CD4-positive, alpha-beta T cell treated with Interleukin-1 beta for 1 hour (primary cell): Measurements from ENCODE around the gene COL7A1.

Experiments used
- DNase-seq, 2 donors: peaks; one replicate each; pipeline ENCODE4 v3.0.0-alpha.2; 2020 to 2022

Gene COL7A1

GRCh38 chr3:48617559-48617958, 22.4 kb upstream of the COL7A1 start:
- DNase-seq, result no peak

- no peak for DNase-seq
Observed at GRCh38 chr3:48614044-48614443, 18.9 kb upstream of the COL7A1 start.

GRCh38 chr3:48612309-48612708, 17.2 kb upstream of the COL7A1 start:
- no peak for DNase-seq

- DNase-seq, result peak; percentile 94 to 95
Observed at GRCh38 chr3:48609088-48610005, 14.2 kb upstream of the COL7A1 start, which contains the start of gene UQCRC1. Gene UQCRC1 (minus strand): TSS chr3:48609646. CDS start chr3:48609620, 26 bp downstream.

- DNase-seq, result no peak
Observed at GRCh38 chr3:48607519-48607918, 12.4 kb upstream of the COL7A1 start.

GRCh38 chr3:48601622-48601994, 6.5 kb upstream of the COL7A1 start:
- DNase-seq, result no peak

GRCh38 chr3:48600711-48601621, 5.8 kb upstream of the COL7A1 start:
- no peak for DNase-seq

GRCh38 chr3:48599509-48600285, 4.6 kb upstream of the COL7A1 start:
- DNase-seq, result no peak

GRCh38 chr3:48599077-48599501, 4.0 kb upstream of the COL7A1 start:
- DNase-seq, result no peak

- no peak for DNase-seq
Observed at GRCh38 chr3:48598323-48599076, 3.4 kb upstream of the COL7A1 start.

- DNase-seq, result no peak
Observed at GRCh38 chr3:48597408-48597800, 2.3 kb upstream of the COL7A1 start.

- no peak for DNase-seq
Observed at GRCh38 chr3:48596676-48597407, 1.7 kb upstream of the COL7A1 start.

- DNase-seq, result no peak
Observed at GRCh38 chr3:48596157-48596556, 1.0 kb upstream of the COL7A1 start.

- DNase-seq, result peak in 1 of 2 donors; percentile 22
Observed at GRCh38 chr3:48595526-48596121, 495 bp upstream of the COL7A1 start.

GRCh38 chr3:48594417-48595049, 596 bp downstream of the COL7A1 start:
- DNase-seq, result no peak

GRCh38 chr3:48593337-48593736, 1.8 kb downstream of the COL7A1 start:
- no peak for DNase-seq

- no peak for DNase-seq
Observed at GRCh38 chr3:48592519-48593087, 2.5 kb downstream of the COL7A1 start.

- no peak for DNase-seq
Observed at GRCh38 chr3:48591886-48592518, 3.1 kb downstream of the COL7A1 start.

- no peak for DNase-seq
Observed at GRCh38 chr3:48591436-48591835, 3.7 kb downstream of the COL7A1 start.
